SK-N-SH treated with all-trans-retinoic acid at 6 μM for 48 hours (cell line): ENCODE measurements around the gene RASSF4.

Experiments used
- ATAC-seq: fragments of 200-7000 bp; cut with Tn5 transposase; 3 replicates; pipeline ENCODE4 v1.9.1; 2020; ENCODE audit warnings: mild to moderate bottlenecking, moderate library complexity
- ARNTL ChIP-seq: fragments of 450-650 bp; formaldehyde crosslinking; IDR thresholded peaks from 2 replicates; pipeline ENCODE4 v1.5.0; 2020; ENCODE audit warnings: low read depth, mild to moderate bottlenecking, moderate library complexity, borderline replicate concordance
- BACH2 ChIP-seq: fragments of 250-450 bp; sonication (Bioruptor Pico); IDR thresholded peaks from 2 replicates; pipeline ENCODE4 v1.9.0; 2021; ENCODE audit warnings: mild to moderate bottlenecking, borderline replicate concordance
- CSDC2 ChIP-seq: fragments of 250-450 bp; sonication (Bioruptor Pico); IDR thresholded peaks from 2 replicates; pipeline ENCODE4 v1.5.0; 2020; ENCODE audit warnings: mild to moderate bottlenecking, moderate library complexity
- CSRNP3 ChIP-seq: fragments of 250-450 bp; sonication (Bioruptor Pico); IDR thresholded peaks from 2 replicates; pipeline ENCODE4 v1.5.1; 2021; ENCODE audit warnings: mild to moderate bottlenecking, moderate library complexity
- ESRRG ChIP-seq: fragments of 250-450 bp; sonication (Bioruptor Pico); IDR thresholded peaks from 2 replicates; pipeline ENCODE4 v1.6.1; 2021; ENCODE audit warnings: mild to moderate bottlenecking
- GLIS3 ChIP-seq: fragments of 250-450 bp; sonication (Bioruptor Pico); IDR thresholded peaks from 2 replicates; pipeline ENCODE4 v1.5.0; 2020; ENCODE audit warnings: mild to moderate bottlenecking, moderate library complexity
- ISL1 ChIP-seq: fragments of 250-450 bp; sonication (Bioruptor Pico); IDR thresholded peaks from 2 replicates; pipeline ENCODE4 v2.1.2; 2022; ENCODE audit warnings: mild to moderate bottlenecking, moderate library complexity
- OSR1 ChIP-seq: fragments of 250-450 bp; sonication (Bioruptor Pico); IDR thresholded peaks from 2 replicates; pipeline ENCODE4 v1.8.0; 2022; ENCODE audit warnings: moderate library complexity, mild to moderate bottlenecking, inconsistent platforms
- PATZ1 ChIP-seq: fragments of 250-450 bp; sonication (Bioruptor Pico); IDR thresholded peaks from 2 replicates; pipeline ENCODE4 v1.8.0; 2020; ENCODE audit warnings: mild to moderate bottlenecking, moderate library complexity, borderline replicate concordance
- POU6F1 ChIP-seq: fragments of 250-450 bp; sonication (Bioruptor Pico); IDR thresholded peaks from 2 replicates; pipeline ENCODE4 v1.8.0; 2021; ENCODE audit warnings: low read depth, mild to moderate bottlenecking, moderate library complexity, borderline replicate concordance
- PPARA ChIP-seq: fragments of 250-450 bp; sonication (Bioruptor Pico); IDR thresholded peaks from 2 replicates; pipeline ENCODE4 v1.5.0; 2020; ENCODE audit warnings: mild to moderate bottlenecking, borderline replicate concordance
- RARB ChIP-seq: fragments of 250-450 bp; sonication (Bioruptor Pico); IDR thresholded peaks from 2 replicates; pipeline ENCODE4 v1.8.0; 2021; ENCODE audit warnings: mild to moderate bottlenecking, moderate library complexity
- SNAI2 ChIP-seq: fragments of 250-450 bp; sonication (Bioruptor Pico); IDR thresholded peaks from 2 replicates; pipeline ENCODE4 v1.5.0; 2020; ENCODE audit warnings: mild to moderate bottlenecking, moderate library complexity
- TCF4 ChIP-seq: fragments of 250-450 bp; sonication (Bioruptor Pico); IDR thresholded peaks from 2 replicates; pipeline ENCODE4 v1.8.0; 2021; ENCODE audit warnings: mild to moderate bottlenecking, moderate library complexity, borderline replicate concordance
- ZC3H10 ChIP-seq: fragments of 250-450 bp; sonication (Bioruptor Pico); IDR thresholded peaks from 2 replicates; pipeline ENCODE4 v1.5.1; 2021; ENCODE audit warnings: mild to moderate bottlenecking, moderate library complexity
- ZFP3 ChIP-seq: fragments of 250-450 bp; sonication (Bioruptor Pico); IDR thresholded peaks from 2 replicates; pipeline ENCODE4 v1.5.0; 2020; ENCODE audit warnings: mild to moderate bottlenecking, moderate library complexity
- ZFP30 ChIP-seq: fragments of 450-650 bp; formaldehyde crosslinking; IDR thresholded peaks from 2 replicates; pipeline ENCODE4 v1.5.0; 2022; ENCODE audit warnings: mild to moderate bottlenecking, moderate library complexity
- ZNF70 ChIP-seq: fragments of 450-650 bp; formaldehyde crosslinking; IDR thresholded peaks from 2 replicates; pipeline ENCODE4 v1.5.0; 2020; ENCODE audit warnings: mild to moderate bottlenecking, moderate library complexity
- ZNF8 ChIP-seq: fragments of 450-650 bp; formaldehyde crosslinking; IDR thresholded peaks from 2 replicates; pipeline ENCODE4 v1.5.0; 2020; ENCODE audit warnings: mild to moderate bottlenecking, moderate library complexity
- TF ChIP-seq, protein P1 (sequence below): fragments of 250-450 bp; sonication (Bioruptor Pico); IDR thresholded peaks from 2 replicates; pipeline ENCODE4 v1.5.0; 2020; ENCODE audit warnings: mild to moderate bottlenecking, moderate library complexity

Gene RASSF4

DNA sequence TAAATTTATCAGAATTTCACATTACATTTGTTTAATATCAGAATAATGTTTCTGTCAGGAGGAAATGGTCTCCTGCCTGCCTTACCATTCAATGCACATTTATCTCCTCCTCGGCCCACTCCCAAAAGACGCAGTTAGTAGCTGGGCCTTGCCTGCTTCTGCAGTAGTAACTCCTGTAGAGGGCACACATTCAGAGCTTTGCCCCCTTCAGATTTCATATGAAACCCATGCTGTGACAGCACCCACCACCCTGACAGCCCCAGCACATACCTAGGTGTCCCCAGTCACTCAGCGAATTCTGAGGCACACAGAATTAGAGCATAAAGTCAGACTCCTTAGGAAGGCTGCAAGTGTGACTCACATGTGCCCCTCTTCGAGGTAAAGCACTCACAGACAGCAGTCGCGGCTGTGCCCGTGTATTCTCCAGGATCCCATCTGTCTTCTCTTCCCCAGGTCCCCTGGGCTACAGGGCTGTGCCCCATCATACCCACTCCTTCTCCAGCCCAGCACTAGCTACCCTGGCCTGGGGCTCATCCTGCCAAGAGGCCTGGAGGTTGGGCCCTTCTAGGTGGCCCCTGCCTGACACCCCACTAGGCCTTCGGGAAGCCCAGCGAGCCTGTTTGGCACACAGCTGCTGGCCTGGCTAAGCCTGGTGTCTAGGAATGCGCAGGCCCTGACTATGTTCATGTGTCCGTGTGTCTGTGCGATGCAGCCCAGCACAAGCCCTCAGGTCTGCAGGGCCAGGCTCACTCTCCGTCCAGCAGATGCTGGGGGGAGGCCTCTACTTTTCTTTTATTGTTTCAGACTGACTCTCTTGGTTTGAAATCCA lies 23.7 kb downstream of the RASSF4 start:
- ATAC-seq = no peak
- TF ChIP-seq ARNTL (CRISPR knock-in tag) = no peak
- TF ChIP-seq RARB (CRISPR knock-in tag) = no peak
- TF ChIP-seq ZFP3 (CRISPR knock-in tag) = no peak
- no peak for TF ChIP-seq OSR1
- TF ChIP-seq CSDC2 (CRISPR knock-in tag) = no peak
- TF ChIP-seq GLIS3 (CRISPR knock-in tag) = no peak
- TF ChIP-seq TCF4 = no peak
- no peak for TF ChIP-seq ZNF8
- TF ChIP-seq PATZ1 (CRISPR knock-in tag) = no peak
- no peak for TF ChIP-seq ZNF70 (CRISPR knock-in tag)
- no peak for TF ChIP-seq PPARA (CRISPR knock-in tag)
- no peak for TF ChIP-seq ZFP30 (CRISPR knock-in tag)
- no peak for TF ChIP-seq ISL1

GRCh38 chr10:44983895-44984278 lies 24.3 kb downstream of the RASSF4 start:
- no peak for TF ChIP-seq CSRNP3 (CRISPR knock-in tag)
- no peak for TF ChIP-seq ZNF70 (CRISPR knock-in tag)
- TF ChIP-seq OSR1 = no peak
- ATAC-seq = no peak

DNA sequence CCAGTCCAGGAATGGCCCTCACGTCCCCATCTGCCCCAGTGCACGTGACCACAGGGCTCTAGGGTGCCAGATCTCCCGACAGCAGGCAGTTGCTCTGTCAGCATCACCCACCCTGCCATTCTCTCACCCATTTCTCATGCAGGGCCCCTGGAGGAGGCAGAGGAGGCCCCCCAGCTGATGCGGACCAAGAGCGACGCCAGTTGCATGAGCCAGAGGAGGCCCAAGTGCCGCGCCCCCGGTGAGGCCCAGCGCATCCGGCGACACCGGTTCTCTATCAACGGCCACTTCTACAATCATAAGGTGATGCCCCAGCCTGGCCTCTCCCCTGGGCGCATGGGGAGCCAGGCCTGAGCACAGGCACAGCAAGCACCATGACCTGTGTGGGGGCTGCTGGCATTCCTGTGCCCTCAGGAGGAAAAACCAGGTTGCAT lies 25.1 kb downstream of the RASSF4 start:
- no peak for ATAC-seq
- TF ChIP-seq ZNF70 (CRISPR knock-in tag) (no peak), TCF4 (no peak), ISL1 (no peak), ESRRG (CRISPR knock-in tag) (no peak), SNAI2 (CRISPR knock-in tag) (no peak), OSR1 (no peak), GLIS3 (CRISPR knock-in tag) (no peak), ARNTL (CRISPR knock-in tag) (no peak), ZC3H10 (no peak), PATZ1 (CRISPR knock-in tag) (no peak), ZFP3 (CRISPR knock-in tag) (no peak), ZNF8 (no peak), CSRNP3 (CRISPR knock-in tag) (no peak), POU6F1 (CRISPR knock-in tag) (no peak), BACH2 (no peak)
- TF ChIP-seq, protein P1, sequence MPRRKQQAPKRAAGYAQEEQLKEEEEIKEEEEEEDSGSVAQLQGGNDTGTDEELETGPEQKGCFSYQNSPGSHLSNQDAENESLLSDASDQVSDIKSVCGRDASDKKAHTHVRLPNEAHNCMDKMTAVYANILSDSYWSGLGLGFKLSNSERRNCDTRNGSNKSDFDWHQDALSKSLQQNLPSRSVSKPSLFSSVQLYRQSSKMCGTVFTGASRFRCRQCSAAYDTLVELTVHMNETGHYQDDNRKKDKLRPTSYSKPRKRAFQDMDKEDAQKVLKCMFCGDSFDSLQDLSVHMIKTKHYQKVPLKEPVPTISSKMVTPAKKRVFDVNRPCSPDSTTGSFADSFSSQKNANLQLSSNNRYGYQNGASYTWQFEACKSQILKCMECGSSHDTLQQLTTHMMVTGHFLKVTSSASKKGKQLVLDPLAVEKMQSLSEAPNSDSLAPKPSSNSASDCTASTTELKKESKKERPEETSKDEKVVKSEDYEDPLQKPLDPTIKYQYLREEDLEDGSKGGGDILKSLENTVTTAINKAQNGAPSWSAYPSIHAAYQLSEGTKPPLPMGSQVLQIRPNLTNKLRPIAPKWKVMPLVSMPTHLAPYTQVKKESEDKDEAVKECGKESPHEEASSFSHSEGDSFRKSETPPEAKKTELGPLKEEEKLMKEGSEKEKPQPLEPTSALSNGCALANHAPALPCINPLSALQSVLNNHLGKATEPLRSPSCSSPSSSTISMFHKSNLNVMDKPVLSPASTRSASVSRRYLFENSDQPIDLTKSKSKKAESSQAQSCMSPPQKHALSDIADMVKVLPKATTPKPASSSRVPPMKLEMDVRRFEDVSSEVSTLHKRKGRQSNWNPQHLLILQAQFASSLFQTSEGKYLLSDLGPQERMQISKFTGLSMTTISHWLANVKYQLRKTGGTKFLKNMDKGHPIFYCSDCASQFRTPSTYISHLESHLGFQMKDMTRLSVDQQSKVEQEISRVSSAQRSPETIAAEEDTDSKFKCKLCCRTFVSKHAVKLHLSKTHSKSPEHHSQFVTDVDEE (CRISPR knock-in tag) = no peak
